GM18861 (cell line): ENCODE measurements around the gene EDN2.

Experiments used
- ATAC-seq: cut with Tn5 transposase; IDR thresholded peaks from one replicate; pipeline ENCODE4 v1.9.1; 2021; ENCODE audit not compliant: unreplicated experiment

EDN2 gene

GRCh38 chr1:41518471-41518870, 34.0 kb upstream of the EDN2 start:
- ATAC-seq: no peak

DNA sequence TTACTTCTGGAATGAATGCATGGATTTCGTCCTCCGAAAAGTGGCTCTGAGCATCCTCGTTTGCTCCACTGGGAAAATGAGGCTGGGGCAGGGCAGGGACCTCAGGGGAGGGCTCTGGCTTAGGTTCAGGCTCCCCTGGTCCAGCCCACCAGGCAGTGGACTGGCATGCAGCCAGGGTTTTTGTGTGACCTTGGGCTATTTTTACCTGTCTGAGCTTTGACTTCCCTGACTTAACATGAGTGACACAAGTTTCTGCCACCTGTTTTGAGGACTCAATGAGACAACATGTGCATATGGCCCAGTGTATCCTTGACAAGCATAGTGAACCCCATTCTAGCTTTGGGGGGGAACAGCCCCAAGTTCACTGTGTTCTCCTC, 32.6 kb upstream of the EDN2 start:
- ATAC-seq: no peak

DNA sequence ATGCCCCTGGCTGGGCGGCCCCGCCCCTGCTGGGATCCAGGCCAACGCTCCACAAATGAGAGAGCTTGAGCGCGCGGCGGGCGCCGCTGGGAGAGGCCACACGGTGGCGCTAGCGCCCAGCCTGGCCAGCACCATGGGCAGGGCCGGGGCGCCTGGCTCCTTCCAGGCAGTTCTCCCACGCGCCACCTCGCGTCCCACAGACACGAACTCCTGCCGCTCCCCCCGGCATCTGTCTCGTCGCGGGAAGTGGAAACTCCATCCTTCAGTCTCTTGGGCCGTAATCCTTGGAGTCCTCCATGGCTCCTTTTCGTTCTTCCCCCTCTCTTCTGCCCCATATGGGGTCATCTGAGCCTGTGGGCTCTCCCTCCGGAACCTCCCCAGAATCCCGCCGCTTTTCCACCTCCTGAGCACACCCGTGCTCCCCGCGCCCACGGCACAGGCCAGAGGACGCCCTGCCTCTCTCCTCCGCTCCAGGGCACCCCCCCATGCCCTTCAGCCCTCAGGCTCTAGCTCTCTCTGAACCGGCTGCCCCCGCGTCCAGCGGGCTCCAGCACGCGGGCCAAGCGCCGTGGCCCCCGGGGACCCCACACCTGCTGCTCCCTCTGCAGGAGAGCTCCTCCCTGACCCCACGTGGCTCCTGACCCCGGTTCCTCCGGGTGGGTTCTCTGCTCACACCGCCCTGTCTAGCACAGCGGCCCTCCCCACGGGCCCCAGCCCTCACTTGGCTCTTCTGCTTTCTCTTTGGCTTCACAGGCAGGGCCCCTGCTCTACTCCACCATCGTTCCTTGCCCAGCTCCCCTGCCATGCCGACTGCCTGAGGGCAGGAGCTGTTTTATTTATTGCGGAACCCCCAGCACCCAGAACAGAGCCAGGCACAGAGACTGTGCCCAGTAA, 31.9 kb upstream of the EDN2 start:
- ATAC-seq: peak; percentile 59

GRCh38 chr1:41515778-41516167, 31.3 kb upstream of the EDN2 start:
- ATAC-seq: no peak

DNA sequence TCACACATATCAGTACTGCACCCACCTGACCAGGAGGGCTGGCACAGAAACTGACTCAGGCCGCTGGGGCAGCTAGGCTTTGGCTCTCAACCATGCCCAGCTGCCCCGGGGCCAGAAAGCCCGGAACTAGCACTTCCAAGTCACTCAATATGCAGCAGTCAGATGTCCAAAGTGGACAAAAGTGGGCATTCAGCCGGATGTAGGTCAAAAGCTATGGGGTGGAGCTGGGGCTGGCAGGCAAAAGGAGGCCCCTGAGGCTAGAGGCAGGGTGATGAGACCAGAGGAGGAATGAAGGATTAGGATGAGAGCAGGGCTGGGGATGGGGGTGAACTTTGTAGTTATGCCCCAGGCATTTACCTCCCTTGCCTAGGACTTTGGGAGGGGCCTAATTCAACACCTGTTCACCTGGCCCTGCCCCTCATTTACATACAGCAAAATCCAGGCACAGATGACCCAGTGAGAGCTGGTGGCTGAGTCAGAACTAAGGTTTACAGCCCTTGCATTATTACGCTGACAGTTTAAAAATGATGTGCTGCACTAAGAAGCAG, 30.7 kb upstream of the EDN2 start:
- ATAC-seq: no peak

- no peak for ATAC-seq
These were observed 29.9 kb upstream of the EDN2 start for GRCh38 chr1:41514381-41514780.

GRCh38 chr1:41513383-41513735, 28.9 kb upstream of the EDN2 start:
- ATAC-seq: no peak

GRCh38 chr1:41512701-41513382, 28.4 kb upstream of the EDN2 start:
- no peak for ATAC-seq

DNA sequence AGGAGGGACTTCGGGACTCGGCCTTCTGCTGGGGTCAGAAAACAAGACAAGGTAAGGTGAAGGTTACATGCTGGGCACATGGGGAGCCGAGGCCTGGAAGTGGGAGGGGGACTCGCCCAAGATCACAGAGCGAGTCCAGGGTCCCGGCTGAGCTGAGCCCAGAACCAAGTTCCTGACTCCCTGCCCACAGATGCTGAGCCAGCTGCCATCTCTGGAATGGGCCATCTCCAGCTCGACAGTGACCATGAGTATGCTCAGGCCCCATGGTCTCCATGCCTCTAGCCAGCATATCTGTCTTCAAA, 26.7 kb upstream of the EDN2 start:
- no peak for ATAC-seq

DNA sequence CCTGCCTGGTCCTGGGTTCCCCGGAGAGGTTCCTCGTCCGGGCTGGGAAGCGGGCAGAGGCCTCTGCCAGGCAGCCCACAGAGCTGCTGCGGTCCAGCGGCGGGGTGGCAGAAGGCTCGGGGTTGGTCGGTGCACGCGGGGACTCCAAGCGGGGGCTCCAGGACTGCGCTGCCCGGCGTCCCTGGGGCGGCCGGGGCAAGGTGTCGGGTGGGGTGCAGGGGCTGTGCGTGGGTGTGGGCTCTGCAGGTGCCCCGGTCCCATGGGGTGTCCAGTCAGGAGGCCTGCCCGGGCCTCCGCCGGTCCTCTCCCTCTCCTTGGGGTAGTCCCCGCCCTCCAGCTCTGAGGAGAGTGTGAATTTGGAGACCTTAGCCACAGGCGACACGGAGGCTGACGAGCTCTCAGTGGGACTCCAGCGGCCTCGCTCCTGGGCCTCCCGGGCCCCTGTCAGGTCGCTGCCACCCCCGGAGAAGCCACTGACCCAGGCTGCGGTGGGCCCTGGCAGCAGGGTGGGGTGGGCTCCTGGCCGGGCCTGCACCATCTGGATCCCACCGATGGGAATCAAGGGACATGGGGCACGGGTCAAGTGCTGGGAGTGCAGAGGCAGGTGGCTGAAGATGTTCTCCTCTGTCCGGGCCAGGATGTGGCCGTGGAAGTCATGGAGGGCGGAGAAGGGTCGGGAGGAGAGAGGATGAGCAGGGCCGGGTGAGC, 26.2 kb upstream of the EDN2 start:
- ATAC-seq: no peak

GRCh38 chr1:41509270-41509671, 24.8 kb upstream of the EDN2 start:
- ATAC-seq: no peak

DNA sequence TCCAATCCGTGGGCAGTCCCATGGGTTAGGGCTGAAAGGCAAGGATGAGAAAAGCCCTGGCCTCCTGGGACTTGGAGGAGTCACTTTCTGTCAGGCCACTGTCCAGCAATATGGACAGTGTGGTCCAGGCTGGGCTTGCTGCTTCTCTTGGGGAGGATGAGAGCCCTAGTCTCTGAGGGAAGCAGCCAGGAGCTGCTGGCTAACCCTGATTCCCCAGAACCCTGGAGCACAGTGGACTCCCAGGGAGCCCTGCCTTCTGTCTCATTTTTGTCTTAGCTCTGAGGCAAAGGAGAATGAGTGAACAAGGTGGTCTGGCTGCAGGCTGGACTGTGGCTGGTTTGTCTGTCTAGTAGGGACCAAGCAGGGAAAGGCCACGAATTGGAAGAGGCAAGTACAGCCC, 23.8 kb upstream of the EDN2 start:
- no peak for ATAC-seq

DNA sequence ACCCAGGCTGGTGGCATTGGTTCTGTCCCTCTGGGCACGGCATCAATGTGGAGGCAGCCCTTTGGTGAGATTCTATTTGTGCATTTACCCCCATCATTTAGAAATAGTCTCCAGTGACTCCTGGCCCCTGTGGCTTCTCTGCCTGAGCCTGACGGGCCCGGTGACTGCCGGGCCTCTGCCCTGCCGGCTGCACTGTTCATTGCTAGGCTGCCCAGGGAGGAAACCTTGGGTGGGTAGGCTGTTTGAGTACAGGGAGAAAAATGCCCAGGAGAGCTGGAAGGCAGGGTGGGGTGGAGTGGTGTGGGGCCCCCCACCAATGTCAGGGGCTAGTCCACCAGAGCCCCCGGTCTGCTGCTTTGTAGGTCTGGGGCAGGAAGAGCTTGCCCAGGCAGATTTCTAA, 23.4 kb upstream of the EDN2 start:
- no peak for ATAC-seq

DNA sequence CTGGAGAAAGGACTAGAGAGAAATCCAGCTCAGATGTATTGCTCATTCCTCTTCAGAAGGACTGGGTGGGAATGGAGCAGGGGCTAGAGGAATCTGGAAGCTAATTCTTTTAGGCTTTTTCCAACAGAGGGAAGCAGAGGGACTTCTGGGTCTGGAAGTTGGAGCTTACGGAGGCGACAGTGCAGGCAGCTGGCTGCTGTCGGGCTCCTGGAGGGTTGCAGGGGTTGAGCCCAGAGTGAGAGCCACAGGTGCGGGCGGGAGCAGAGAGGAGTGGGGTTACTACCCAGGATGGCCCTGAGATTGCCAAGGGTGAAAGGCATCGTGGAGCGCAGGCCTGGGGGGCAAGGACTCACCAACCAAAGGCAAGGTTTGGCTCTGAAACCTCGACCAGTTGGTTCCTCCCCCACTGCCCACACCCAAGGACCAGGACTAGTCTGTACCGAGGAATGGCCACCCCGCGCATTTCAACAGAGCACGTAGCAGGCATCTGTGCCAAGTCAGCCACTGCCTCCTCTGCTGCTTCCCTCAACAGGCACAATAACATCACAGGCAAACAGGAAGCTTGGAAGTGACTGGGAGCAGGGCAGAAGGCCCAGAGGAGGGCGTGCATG, 22.7 kb upstream of the EDN2 start:
- ATAC-seq: no peak

DNA sequence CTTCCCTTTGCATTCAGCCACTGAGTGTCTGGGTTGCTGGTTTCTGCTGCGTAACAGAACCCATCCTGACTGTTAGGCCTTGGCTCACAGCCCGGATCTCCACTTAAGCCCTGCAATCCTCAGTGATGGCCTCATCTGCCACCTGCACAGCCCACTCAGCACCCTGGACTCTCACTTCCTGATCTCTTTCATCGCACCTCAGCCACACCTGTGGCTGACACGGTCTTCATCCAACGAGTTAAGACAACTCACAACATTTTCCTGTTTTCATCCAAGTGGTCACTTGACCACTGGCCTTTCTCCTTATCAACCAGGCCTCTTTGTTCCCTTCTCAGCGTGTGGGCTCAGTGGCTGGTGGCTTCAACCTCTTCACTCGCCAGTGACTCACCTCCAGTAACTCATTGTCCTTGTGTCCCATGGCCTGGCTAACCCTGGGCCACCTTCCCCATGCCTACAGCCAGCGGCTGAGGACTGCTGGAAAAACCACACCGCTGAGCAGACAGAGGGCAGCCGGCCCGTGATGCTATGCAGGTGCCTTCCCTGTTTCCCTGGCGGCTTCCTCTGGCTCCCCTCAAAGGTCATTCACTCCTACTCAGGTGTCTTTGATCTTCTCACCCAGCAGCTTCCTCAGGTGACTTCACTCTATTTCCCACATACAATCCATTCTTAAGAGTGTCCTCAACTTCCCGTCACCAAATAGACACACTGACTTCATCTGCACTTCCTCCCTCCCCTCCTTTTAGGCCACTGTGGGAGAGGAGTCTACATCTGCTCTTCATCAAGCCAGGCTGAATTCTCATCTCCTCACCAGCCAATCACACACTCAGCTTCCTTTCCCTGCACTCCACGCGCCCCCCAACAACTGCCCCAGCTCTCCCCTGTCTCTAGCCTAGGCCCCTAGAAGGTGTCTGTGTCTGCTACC, 19.9 kb upstream of the EDN2 start:
- ATAC-seq: no peak

GRCh38 chr1:41503538-41504113, 19.1 kb upstream of the EDN2 start:
- ATAC-seq: no peak

GRCh38 chr1:41502912-41503311, 18.4 kb upstream of the EDN2 start:
- no peak for ATAC-seq

- no peak for ATAC-seq
These were observed 17.1 kb upstream of the EDN2 start for GRCh38 chr1:41501581-41501980.

GRCh38 chr1:41500781-41501518, 16.5 kb upstream of the EDN2 start:
- no peak for ATAC-seq
